Measurements from ENCODE around the gene PCDHGB3.

The PCDHGB3 gene

GRCh38 chr5:141349917-141350619 lies 20.0 kb upstream of the PCDHGB3 start, which contains the start of gene PCDHGB1:
Gene PCDHGB1, plus strand, starts transcription at chr5:141350099. Its CDS starts 162 bp downstream, at chr5:141350261.
- no peaks in the 10 kb centered on the region for H3K4me1 Mint-ChIP-seq
- peaks cover 31% of the 10 kb centered on the region for H3K9me3 Mint-ChIP-seq
- H3K36me3 Mint-ChIP-seq = peaks cover 18% of the 10 kb centered on the region
- no peak within 1 kb of the TSS for H3K4me3 Mint-ChIP-seq
- H3K27me3 Mint-ChIP-seq = peaks cover 55% of the 10 kb centered on the region
- peak within 1 kb of the TSS; percentile 80 for H3K27ac Mint-ChIP-seq

GRCh38 chr5:141351591-141351990 lies 18.5 kb upstream of the PCDHGB3 start:
- peaks cover 24% of the 10 kb centered on the region for H3K9me3 Mint-ChIP-seq
- no peaks in the 10 kb centered on the region for H3K4me1 Mint-ChIP-seq
- no peak overlapping the region for H3K27ac Mint-ChIP-seq
- H3K27me3 Mint-ChIP-seq = peaks cover 57% of the 10 kb centered on the region
- peaks cover 13% of the 10 kb centered on the region for H3K36me3 Mint-ChIP-seq
- no peak overlapping the region for H3K4me3 Mint-ChIP-seq

- Mint-ChIP-seq H3K27ac (no peak within 1 kb of the TSS), H3K4me1 (no peaks in the 10 kb centered on the region), H3K27me3 (peaks cover 60% of the 10 kb centered on the region), H3K36me3 (peaks cover 12% of the 10 kb centered on the region), H3K9me3 (peaks cover 21% of the 10 kb centered on the region), H3K4me3 (no peak within 1 kb of the TSS)
These were observed 15.1 kb upstream of the PCDHGB3 start, which contains the start of gene PCDHGA4 for GRCh38 chr5:141354900-141355469. Gene PCDHGA4, plus strand, starts transcription at chr5:141355021. Its CDS starts 87 bp downstream, at chr5:141355108.

GRCh38 chr5:141355641-141356040 lies 14.4 kb upstream of the PCDHGB3 start:
- H3K4me3 Mint-ChIP-seq = no peak overlapping the region
- peaks cover 14% of the 10 kb centered on the region for H3K36me3 Mint-ChIP-seq
- H3K9me3 Mint-ChIP-seq = peaks cover 17% of the 10 kb centered on the region
- no peaks in the 10 kb centered on the region for H3K4me1 Mint-ChIP-seq
- peaks cover 59% of the 10 kb centered on the region for H3K27me3 Mint-ChIP-seq
- H3K27ac Mint-ChIP-seq = no peak overlapping the region

- H3K36me3 Mint-ChIP-seq = peaks cover 18% of the 10 kb centered on the region
- H3K27me3 Mint-ChIP-seq = peaks cover 59% of the 10 kb centered on the region
- no peak overlapping the region for H3K27ac Mint-ChIP-seq
- no peak overlapping the region for H3K4me3 Mint-ChIP-seq
- no peaks in the 10 kb centered on the region for H3K4me1 Mint-ChIP-seq
- peaks cover 17% of the 10 kb centered on the region for H3K9me3 Mint-ChIP-seq
These were observed 13.9 kb upstream of the PCDHGB3 start for GRCh38 chr5:141356133-141356532.

GRCh38 chr5:141356950-141357349 lies 13.1 kb upstream of the PCDHGB3 start:
- no peak overlapping the region for H3K4me3 Mint-ChIP-seq
- H3K4me1 Mint-ChIP-seq = no peaks in the 10 kb centered on the region
- H3K27ac Mint-ChIP-seq = no peak overlapping the region
- peaks cover 18% of the 10 kb centered on the region for H3K36me3 Mint-ChIP-seq
- H3K9me3 Mint-ChIP-seq = peaks cover 17% of the 10 kb centered on the region
- peaks cover 63% of the 10 kb centered on the region for H3K27me3 Mint-ChIP-seq

DNA sequence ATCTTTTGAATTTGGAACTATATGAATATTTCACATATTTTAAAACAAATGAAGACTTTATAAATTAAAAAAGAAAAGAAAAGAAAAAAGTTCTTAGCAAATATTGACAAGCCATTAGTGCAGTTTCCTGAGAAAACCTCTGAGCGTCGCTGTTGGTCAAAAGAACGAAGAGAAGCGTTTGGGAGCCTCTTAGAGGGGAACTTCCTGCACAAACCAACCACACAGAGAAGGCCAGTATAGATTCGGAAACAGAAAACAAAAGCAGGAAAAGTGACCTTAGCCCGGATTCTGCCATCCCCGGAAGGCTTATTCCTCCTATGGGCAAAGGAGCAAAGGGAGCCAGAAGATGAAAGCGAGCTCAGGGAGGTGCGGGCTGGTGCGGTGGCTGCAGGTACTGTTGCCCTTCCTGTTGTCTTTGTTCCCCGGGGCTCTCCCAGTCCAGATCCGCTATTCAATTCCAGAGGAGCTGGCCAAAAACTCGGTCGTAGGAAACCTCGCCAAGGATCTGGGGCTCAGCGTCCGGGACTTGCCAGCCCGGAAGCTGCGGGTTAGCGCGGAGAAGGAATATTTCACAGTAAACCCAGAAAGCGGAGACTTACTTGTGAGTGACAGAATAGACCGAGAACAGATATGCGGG lies 10.1 kb upstream of the PCDHGB3 start, which contains the start of gene PCDHGB2:
TSS of gene PCDHGB2 (plus strand) at position 205 of the 637 bp plus-strand sequence. CDS start at position 347, 142 bp downstream.
- Mint-ChIP-seq H3K27me3 (peaks cover 67% of the 10 kb centered on the region), H3K4me1 (no peaks in the 10 kb centered on the region), H3K27ac (peak within 1 kb of the TSS; percentile 48), H3K4me3 (peak within 1 kb of the TSS; percentile 81), H3K9me3 (peaks cover 28% of the 10 kb centered on the region), H3K36me3 (peaks cover 24% of the 10 kb centered on the region)

GRCh38 chr5:141360685-141361084 lies 9.4 kb upstream of the PCDHGB3 start:
- peaks cover 72% of the 10 kb centered on the region for H3K27me3 Mint-ChIP-seq
- H3K36me3 Mint-ChIP-seq = peaks cover 31% of the 10 kb centered on the region
- H3K4me1 Mint-ChIP-seq = no peaks in the 10 kb centered on the region
- peak overlapping the region; percentile 15 for H3K4me3 Mint-ChIP-seq
- no peak overlapping the region for H3K27ac Mint-ChIP-seq
- H3K9me3 Mint-ChIP-seq = peaks cover 28% of the 10 kb centered on the region

DNA sequence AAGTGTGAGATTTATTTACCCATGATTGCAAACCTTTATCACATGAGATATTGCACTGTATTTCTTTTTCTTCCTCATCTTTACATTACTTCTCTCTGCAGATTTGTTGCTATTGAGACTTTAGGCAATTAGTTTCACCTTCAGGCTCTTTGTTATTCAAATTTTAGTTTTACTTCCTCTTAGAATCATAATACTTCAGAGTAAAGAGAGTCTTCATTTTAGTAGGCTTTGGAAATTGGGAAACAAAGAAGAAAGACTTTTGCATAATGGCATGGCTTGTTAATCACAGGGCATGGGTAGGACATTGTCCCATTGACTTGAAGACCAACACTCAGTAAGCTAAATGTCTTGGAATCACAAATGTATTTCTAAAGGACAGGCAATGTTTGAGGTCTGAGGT lies 7.3 kb upstream of the PCDHGB3 start:
- Mint-ChIP-seq H3K4me1 (no peaks in the 10 kb centered on the region), H3K36me3 (peaks cover 32% of the 10 kb centered on the region), H3K9me3 (peaks cover 28% of the 10 kb centered on the region), H3K27me3 (peaks cover 70% of the 10 kb centered on the region), H3K27ac (no peak overlapping the region), H3K4me3 (no peak overlapping the region)

GRCh38 chr5:141363952-141364660 lies 5.9 kb upstream of the PCDHGB3 start, which contains the start of gene PCDHGA5:
Gene PCDHGA5, plus strand, starts transcription at chr5:141364162. Its CDS starts 169 bp downstream, at chr5:141364331.
- Mint-ChIP-seq H3K36me3 (peaks cover 29% of the 10 kb centered on the region), H3K9me3 (peaks cover 23% of the 10 kb centered on the region), H3K27ac (no peak within 1 kb of the TSS), H3K4me3 (no peak within 1 kb of the TSS), H3K27me3 (peaks cover 71% of the 10 kb centered on the region), H3K4me1 (no peaks in the 10 kb centered on the region)

DNA sequence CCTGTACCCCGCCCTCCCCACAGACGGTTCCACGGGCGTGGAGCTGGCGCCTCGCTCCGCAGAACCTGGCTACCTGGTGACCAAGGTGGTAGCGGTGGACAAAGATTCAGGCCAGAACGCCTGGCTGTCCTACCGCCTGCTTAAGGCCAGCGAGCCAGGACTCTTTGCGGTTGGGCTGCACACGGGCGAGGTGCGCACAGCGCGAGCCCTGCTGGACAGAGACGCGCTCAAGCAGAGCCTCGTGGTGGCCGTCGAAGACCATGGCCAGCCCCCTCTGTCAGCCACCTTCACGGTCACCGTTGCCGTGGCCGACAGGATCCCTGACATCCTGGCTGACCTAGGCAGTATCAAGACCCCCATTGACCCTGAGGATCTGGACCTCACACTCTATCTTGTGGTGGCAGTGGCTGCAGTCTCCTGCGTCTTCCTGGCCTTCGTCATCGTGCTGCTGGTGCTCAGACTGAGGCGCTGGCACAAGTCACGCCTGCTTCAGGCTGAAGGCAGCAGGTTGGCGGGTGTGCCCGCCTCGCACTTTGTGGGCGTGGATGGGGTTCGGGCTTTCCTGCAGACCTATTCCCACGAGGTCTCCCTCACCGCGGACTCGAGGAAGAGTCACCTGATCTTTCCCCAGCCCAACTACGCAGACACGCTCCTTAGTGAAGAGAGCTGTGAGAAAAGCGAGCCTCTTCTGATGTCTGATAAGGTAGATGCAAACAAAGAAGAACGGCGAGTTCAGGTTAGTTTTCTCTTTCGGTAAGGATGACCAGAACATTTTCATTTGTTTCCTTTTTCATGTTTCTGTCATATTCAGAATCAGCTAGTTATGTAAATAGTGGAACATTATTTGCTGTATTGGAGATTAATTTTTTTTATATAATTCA lies 3.8 kb upstream of the PCDHGB3 start:
- Mint-ChIP-seq H3K27ac (no peak overlapping the region), H3K4me1 (peaks cover 5% of the 10 kb centered on the region), H3K4me3 (no peak overlapping the region), H3K9me3 (peaks cover 26% of the 10 kb centered on the region), H3K36me3 (peaks cover 26% of the 10 kb centered on the region), H3K27me3 (peaks cover 71% of the 10 kb centered on the region)

GRCh38 chr5:141371572-141372475 lies 1.8 kb downstream of the PCDHGB3 start:
- no peak overlapping the region for H3K27ac Mint-ChIP-seq
- H3K36me3 Mint-ChIP-seq = peaks cover 15% of the 10 kb centered on the region
- H3K4me3 Mint-ChIP-seq = no peak overlapping the region
- H3K4me1 Mint-ChIP-seq = peaks cover 5% of the 10 kb centered on the region
- H3K9me3 Mint-ChIP-seq = peaks cover 10% of the 10 kb centered on the region
- peaks cover 61% of the 10 kb centered on the region for H3K27me3 Mint-ChIP-seq

DNA sequence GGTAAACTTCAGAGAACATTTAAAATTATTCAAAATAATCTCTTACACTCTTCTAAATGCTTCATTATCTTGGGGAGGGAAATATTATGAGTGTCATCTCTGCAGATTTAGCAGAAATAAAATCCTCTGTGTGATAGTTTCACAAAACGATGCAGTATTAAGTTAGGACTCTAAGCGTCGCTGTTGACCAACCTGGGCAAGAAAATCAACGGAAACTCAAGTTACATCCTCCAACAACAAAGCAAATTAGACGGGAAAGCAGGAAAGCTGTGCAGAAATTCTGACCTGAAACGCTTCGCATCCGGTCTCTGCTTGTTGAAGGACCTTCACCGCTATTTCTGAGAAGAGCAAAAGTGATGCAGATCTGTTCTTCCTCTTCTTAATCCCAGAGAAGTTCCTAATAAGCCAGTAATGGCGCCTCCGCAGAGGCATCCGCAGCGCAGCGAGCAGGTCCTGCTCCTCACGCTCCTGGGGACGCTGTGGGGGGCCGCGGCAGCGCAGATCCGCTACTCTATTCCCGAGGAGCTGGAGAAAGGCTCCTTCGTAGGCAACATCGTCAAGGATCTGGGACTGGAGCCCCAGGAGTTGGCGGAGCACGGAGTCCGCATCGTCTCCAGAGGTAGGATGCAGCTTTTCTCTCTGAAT lies 3.8 kb downstream of the PCDHGB3 start, which contains the start of gene PCDHGA6:
TSS of gene PCDHGA6 (plus strand) at position 219 of the 645 bp plus-strand sequence. CDS start at position 412, 193 bp downstream.
- Mint-ChIP-seq H3K36me3 (peaks cover 16% of the 10 kb centered on the region), H3K9me3 (peaks cover 13% of the 10 kb centered on the region), H3K27me3 (peaks cover 54% of the 10 kb centered on the region)

More for the DNA sequence above, 3.8 kb downstream of the PCDHGB3 start, which contains the start of gene PCDHGA6:
- Mint-ChIP-seq H3K4me1 (peaks cover 5% of the 10 kb centered on the region), H3K4me3 (no peak within 1 kb of the TSS), H3K27ac (no peak within 1 kb of the TSS)

Data from activated naive CD4-positive, alpha-beta T cell treated with anti-CD3 and anti-CD28 coated beads, Interleukin-2, amount 50 U/mL, for 24 hours (primary cell).